Esophagus squamous epithelium (tissue), 5 donors: ENCODE data around the gene CYP27B1. TPM values are rescaled to one million over a fixed set of nuclear protein-coding genes. Genes with fewer than 3 reads are reported as not detected.
A peak's percentile ranks its signal among the peaks of the same experiment; 100 is the strongest.

Experiments
- DNase-seq: peaks from one replicate; lab custom pipeline; 2025; lab: John Stamatoyannopoulos, UW
- H3K27ac ChIP-seq, 4 donors: fragments of 200-600 bp; sonication (generic); one replicate each; pipeline ENCODE4 v1.5.1; 2016 to 2019; ENCODE audit warnings: mild to moderate bottlenecking in 1 of 4
- H3K27me3 ChIP-seq, 4 donors: fragments of 200-600 bp; sonication (generic); 1 replicate in 3 of 4; 2 replicates in 1 of 4; pipeline versions ENCODE4 v1.5.1 to v1.6.0; 2017 to 2021; ENCODE audit warnings: antibody characterized with exemption in 1 of 4
- H3K36me3 ChIP-seq, 3 donors: fragments of 200-600 bp; sonication (generic); one replicate each; pipeline ENCODE4 v1.5.1; 2016 to 2019
- H3K4me1 ChIP-seq, 3 donors: fragments of 200-600 bp; sonication (generic); one replicate each; pipeline ENCODE4 v1.5.1; 2017 to 2019
- H3K4me3 ChIP-seq, 4 donors: fragments of 200-600 bp; sonication (generic); 1 replicate in 3 of 4; 2 replicates in 1 of 4; pipeline ENCODE4 v1.5.1; 2016 to 2019; ENCODE audit warnings: mild to moderate bottlenecking in 2 of 4, moderate library complexity in 1 of 4
- H3K9me3 ChIP-seq, 3 donors: fragments of 200-600 bp; sonication (generic); one replicate each; pipeline ENCODE4 v1.5.1; 2016 to 2019
- POLR2A ChIP-seq, 4 donors: fragments of 450-650 bp; IDR thresholded peaks; one replicate each; pipeline ENCODE4 v1.6.1; 2017; ENCODE audit warnings: antibody characterized with exemption in 4 of 4, mild to moderate bottlenecking in 4 of 4, moderate library complexity in 3 of 4
- WGBS, 2 donors: methylation state at CpG; one replicate each; pipeline ENCODE4 v1.1.5; 2018; 5-methylcytosine and 5-hydroxymethylcytosine counted together
- intact Hi-C: fragments of 100-400 bp; cut with DNase I; formaldehyde crosslinking; loops from one replicate; pipeline ENCODE4 v1.15.0; 2022
- total RNA-seq, 4 donors: library from RNA; depleted of rRNA; stranded (reverse); fragments of >200 nt; gene quantifications; one replicate each; pipeline ENCODE4 v1.1.0, GENCODE V29; 2016
- TF ChIP-seq, protein P1 (sequence below), 6 experiments: fragments of 450-650 bp in 4 of 6; fragments of 200-600 bp in 2 of 6; sonication (generic) in 2 of 6; IDR thresholded peaks; one replicate each; pipeline ENCODE4 v1.5.1; 2016 to 2019; ENCODE audit warnings: antibody characterized with exemption in 6 of 6, mild to moderate bottlenecking in 4 of 6, moderate library complexity in 4 of 6
- donor health status: DM: yes; HTN: yes; CAD: no.

The CYP27B1 gene
- total RNA-seq, 4 donors from 2014 or later, result 0.18 to 1.7 (median 1.1) TPM

DNA sequence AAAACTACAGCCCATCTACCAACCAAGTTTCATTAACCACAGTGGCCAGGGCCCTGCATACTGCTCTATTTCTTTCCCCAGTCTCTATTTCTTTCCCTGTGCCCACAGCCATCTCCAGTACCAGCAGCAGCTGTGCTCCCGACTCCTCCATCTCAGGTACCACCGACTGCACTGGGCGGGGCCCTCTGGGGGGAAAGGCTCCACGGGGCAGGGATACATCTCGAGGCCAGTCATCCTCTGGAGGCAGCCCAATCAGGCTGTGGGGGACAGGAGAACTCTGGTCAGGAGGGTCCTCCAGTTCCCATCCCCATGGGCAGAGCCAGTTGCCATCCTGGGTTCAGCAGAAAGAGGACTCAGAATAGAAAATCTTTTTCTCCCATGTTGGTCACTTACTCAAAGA lies 17.8 kb downstream of the CYP27B1 start:
- Histone ChIP-seq H3K27me3 (no peaks in the 10 kb centered on the region), H3K4me1 (peaks cover 22 to 50% (median 27%) of the 10 kb centered on the region in 3 donors), H3K4me3 (no peak overlapping the region), H3K27ac (no peak overlapping the region), H3K9me3 (no peaks in the 10 kb centered on the region), H3K36me3 (peaks cover 7 to 46% (median 18%) of the 10 kb centered on the region in 3 donors)
- no peak for DNase-seq
- 78% methylated on average over 3 of the region's 5 CpGs; no CpG with 5 or more reads in 1 of the 2 donors for WGBS, 2 donors
- intact Hi-C loops, result no loop called here
- TF ChIP-seq POLR2A (IDR thresholded peaks at IDR 0.05), result no peak
- TF ChIP-seq, protein P1, sequence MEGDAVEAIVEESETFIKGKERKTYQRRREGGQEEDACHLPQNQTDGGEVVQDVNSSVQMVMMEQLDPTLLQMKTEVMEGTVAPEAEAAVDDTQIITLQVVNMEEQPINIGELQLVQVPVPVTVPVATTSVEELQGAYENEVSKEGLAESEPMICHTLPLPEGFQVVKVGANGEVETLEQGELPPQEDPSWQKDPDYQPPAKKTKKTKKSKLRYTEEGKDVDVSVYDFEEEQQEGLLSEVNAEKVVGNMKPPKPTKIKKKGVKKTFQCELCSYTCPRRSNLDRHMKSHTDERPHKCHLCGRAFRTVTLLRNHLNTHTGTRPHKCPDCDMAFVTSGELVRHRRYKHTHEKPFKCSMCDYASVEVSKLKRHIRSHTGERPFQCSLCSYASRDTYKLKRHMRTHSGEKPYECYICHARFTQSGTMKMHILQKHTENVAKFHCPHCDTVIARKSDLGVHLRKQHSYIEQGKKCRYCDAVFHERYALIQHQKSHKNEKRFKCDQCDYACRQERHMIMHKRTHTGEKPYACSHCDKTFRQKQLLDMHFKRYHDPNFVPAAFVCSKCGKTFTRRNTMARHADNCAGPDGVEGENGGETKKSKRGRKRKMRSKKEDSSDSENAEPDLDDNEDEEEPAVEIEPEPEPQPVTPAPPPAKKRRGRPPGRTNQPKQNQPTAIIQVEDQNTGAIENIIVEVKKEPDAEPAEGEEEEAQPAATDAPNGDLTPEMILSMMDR (IDR thresholded peaks at IDR 0.05), result no peak

DNA sequence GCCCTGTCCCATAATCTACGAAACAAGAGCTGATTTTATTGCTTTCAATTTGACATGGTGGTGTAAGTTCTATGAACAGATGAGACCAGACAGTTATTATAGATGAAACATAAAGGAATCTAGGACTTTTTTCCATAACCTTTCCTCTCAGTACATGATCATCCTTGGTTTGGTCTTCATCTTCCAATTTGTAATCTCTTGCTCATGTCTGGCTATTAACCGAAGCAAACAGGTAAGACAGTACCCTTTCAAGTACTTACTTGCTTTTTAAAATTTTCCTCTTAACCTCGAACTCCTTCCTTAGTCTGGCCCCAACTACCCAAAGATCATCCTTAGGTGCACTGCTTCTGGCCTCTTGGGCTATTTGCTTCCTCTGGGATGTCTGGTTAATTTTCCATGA lies 20.9 kb downstream of the CYP27B1 start:
- Histone ChIP-seq H3K4me3 (peak overlapping the region in 3 of 4 donors; percentile 76 to 91 (median 83)), H3K4me1 (peaks cover 5 to 40% (median 11%) of the 10 kb centered on the region in 3 donors), H3K27ac (peak overlapping the region in 3 of 4 donors; percentile 96 to 99 (median 97)), H3K9me3 (no peaks in the 10 kb centered on the region), H3K27me3 (peaks cover 0 to 14% (median 0%) of the 10 kb centered on the region in 4 donors), H3K36me3 (peaks cover 7 to 46% (median 18%) of the 10 kb centered on the region in 3 donors)
- TF ChIP-seq, protein P1 (IDR thresholded peaks at IDR 0.05), result no peak
- TF ChIP-seq POLR2A (IDR thresholded peaks at IDR 0.05), result no peak
- WGBS, 2 donors, result 58 to 59% methylated on average over 3 of the region's 3 CpGs
- no peak for DNase-seq
- intact Hi-C loops, result no loop called here

DNA sequence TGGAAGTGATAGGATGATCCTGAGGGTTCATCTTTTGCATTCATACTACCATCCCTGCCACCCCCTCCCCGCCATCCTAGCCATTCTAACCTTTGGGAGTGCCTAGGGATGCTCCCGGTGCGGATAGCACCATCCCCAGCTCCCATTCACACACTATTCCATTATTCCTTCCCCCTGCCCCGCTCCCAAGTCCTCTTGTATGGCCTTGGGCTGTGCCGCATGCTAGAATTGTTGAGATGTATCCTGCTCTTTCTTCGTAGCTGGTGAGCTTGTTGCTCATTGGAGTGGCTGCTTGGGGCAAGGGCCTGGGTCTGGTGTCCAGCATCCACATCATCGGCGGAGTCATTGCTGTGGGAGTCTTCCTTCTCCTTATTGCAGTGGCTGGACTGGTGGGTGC lies 21.4 kb downstream of the CYP27B1 start:
- intact Hi-C loops, result no loop called here
- peaks cover 0 to 19% (median 0%) of the 10 kb centered on the region in 4 donors for H3K27me3 ChIP-seq
- H3K36me3 ChIP-seq, result peaks cover 7 to 43% (median 18%) of the 10 kb centered on the region in 3 donors
- H3K9me3 ChIP-seq, result no peaks in the 10 kb centered on the region
- peak overlapping the region; percentile 75 to 91 (median 80) for H3K4me3 ChIP-seq
- peak overlapping the region; percentile 94 to 99 (median 96) for H3K27ac ChIP-seq
- TF ChIP-seq, protein P1 (IDR thresholded peaks at IDR 0.05), result no peak
- no peak for TF ChIP-seq POLR2A (IDR thresholded peaks at IDR 0.05)
- DNase-seq, result no peak
- H3K4me1 ChIP-seq, result peaks cover 0 to 35% (median 8%) of the 10 kb centered on the region in 3 donors
- 41 to 64% methylated on average over 8 of the region's 8 CpGs for WGBS, 2 donors

DNA sequence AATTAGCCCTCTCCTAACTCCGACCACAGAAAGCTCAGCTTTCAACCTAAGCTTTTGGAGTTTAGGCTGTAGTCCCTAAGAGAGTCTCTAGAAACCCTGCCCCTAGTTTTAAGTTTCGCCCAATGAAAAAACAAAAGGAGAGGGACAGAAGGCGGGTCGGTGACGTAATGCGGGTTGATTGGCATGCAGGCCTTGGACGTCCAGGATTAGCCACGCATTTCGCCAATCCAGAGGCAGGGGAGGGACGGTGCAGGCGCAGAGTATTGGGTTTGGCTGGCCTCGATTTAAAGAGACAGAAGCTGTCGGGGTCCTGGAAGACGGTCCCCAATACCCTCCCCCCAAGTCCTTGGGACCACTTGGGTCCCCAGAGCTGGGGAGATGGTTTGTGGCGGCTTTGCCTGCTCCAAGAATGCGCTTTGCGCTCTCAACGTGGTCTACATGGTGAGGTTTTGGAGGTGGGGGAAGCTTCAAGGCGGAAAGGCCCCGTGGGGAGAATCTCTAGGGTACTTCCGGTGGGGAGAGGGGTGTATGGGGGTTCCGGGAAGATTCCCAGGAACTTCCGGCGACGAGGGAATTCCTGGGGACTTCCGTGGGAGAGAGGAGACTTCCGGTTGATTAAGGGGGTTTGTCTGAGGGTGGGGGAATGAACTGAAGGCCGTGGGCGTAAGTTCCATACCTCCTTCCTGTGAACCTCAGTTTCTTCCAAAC lies 21.9 kb downstream of the CYP27B1 start, which contains the start of gene TSPAN31:
TSPAN31 (plus strand) TSS at position 263 of the 708 bp plus-strand sequence; CDS start at position 379, 116 bp downstream.
- H3K36me3 ChIP-seq, result peaks cover 7 to 37% (median 18%) of the 10 kb centered on the region in 3 donors
- H3K4me3 ChIP-seq, result peak within 1 kb of the TSS; percentile 75 to 91 (median 80)
- H3K27ac ChIP-seq, result peak within 1 kb of the TSS; percentile 94 to 99 (median 96)
- no peaks in the 10 kb centered on the region for H3K9me3 ChIP-seq
- peak; percentile 81 for DNase-seq
- 1 to 2% methylated on average over 19 to 21 of the region's 29 CpGs for WGBS, 2 donors
- intact Hi-C loops, result no loop called here
- H3K27me3 ChIP-seq, result peaks cover 0 to 24% (median under 1%) of the 10 kb centered on the region in 4 donors
- peaks cover 0 to 32% (median 8%) of the 10 kb centered on the region in 3 donors for H3K4me1 ChIP-seq
- TF ChIP-seq, protein P1 (IDR thresholded peaks at IDR 0.05), result peak in 3 of 6 experiments; percentile 12 to 33 (median 19)
- TF ChIP-seq POLR2A (IDR thresholded peaks at IDR 0.05), result peak in 2 of 4 donors; percentile 65 to 76
